Measurements from ENCODE around the gene NCBP1.

GRCh38 chr9:97694769-97695168, 61.1 kb downstream of the NCBP1 start:
- no peak for TF ChIP-seq CTCF (conservative IDR thresholded peaks at IDR 0.05)
- no peak for TF ChIP-seq ZFX (IDR thresholded peaks at IDR 0.05)
